ENCODE results near the gene TMEM42. TPM values are rescaled to one million over a fixed set of nuclear protein-coding genes. Genes with fewer than 3 reads are reported as not detected.

Gene TMEM42
- total and polyA plus RNA-seq, 2 of the 4 experiments (the other 2 are of a cell fraction) = 13.1 to 24.7 TPM

DNA sequence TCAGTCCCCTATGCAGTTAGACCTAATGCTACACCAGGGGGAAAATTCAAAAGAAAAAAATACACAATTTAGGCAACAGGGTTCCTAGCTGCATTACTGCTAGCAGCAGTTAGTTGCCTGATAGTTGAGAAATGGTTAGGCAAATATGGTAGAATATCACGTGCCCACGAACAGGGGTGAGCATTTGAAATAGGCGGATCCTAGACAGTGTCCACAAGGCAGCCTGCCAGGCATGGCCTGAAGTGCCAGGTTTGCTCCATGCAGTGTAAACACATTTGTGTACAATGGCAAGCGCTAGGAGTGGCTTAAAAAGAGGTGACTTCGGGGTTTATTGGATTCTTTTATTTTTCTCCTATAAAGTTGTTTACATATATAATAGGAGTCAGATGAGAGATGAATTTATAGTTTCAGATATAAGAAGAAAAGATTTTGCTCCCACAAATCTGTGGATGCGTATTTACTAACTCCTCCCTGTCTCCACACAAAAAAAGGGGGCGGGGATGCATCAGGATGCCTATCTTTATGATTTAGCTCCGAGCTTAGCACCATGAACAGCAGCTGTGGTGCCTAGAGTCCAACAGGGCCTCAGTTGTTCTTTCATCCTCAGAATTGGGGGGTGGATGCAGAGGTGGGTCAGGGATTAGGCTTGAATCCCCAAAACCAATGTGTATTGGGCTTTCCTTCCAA, 8.8 kb downstream of the TMEM42 start:
- Histone ChIP-seq H3K9me3 (ENCODE audit: control insufficient read depth, insufficient read depth, low read length) (no peaks in the 10 kb centered on the region), H4K5ac (ENCODE audit: low read depth, low read length) (no peak overlapping the region), H3K23ac (ENCODE audit: low read depth, low read length) (no peak overlapping the region), H4K8ac (ENCODE audit: low read depth in 2 of 2, low read length in 2 of 2) (no peak overlapping the region), H2BK120ac (ENCODE audit: low read depth, low read length) (no peak overlapping the region), H3K4ac (ENCODE audit: low read depth, low read length) (no peak overlapping the region), H2AFZ (replicated peaks; ENCODE audit: low read length, poor library complexity) (no peak overlapping the region), H3K56ac (ENCODE audit: extremely low read depth, insufficient read depth, low read length) (no peak overlapping the region), H2AK9ac (replicated peaks; ENCODE audit: low read depth, low read length, poor library complexity) (no peak overlapping the region), H2BK20ac (ENCODE audit: low read depth, low read length) (no peak overlapping the region), H3K27me3 (ENCODE audit: control insufficient read depth, insufficient read depth, low read length) (no peaks in the 10 kb centered on the region), H3K79me1 (ENCODE audit: low read depth in 1 of 2, low read length in 2 of 2) (peaks cover 0 to 10% of the 10 kb centered on the region in 2 experiments; a peak in 2 of 4 replicates), H2BK15ac (ENCODE audit: low read depth, low read length) (no peak overlapping the region), H4K91ac (ENCODE audit: insufficient read depth, low read depth, low read length) (no peak overlapping the region), H3K4me1 (ENCODE audit: control insufficient read depth, insufficient read depth, low read length) (no peaks in the 10 kb centered on the region), H3K18ac (ENCODE audit: low read depth, low read length) (no peak overlapping the region), H3K36me3 (ENCODE audit: control insufficient read depth, insufficient read depth, low read length) (peaks cover 5% of the 10 kb centered on the region; the same call in 1 of the 2 replicates), H2AK5ac (ENCODE audit: low read depth, low read length) (no peak overlapping the region), H3K27ac (ENCODE audit: insufficient read depth, low read length) (no peak overlapping the region), H4K20me1 (ENCODE audit: insufficient read depth, low read length) (no peaks in the 10 kb centered on the region; the same call in 1 of the 2 replicates), H3K9ac (ENCODE audit: low read depth, low read length) (no peak overlapping the region), H3K4me3 (ENCODE audit: insufficient read depth, low read depth, low read length) (no peak overlapping the region), H3K9me1 (ENCODE audit: insufficient read depth, low read length) (peaks cover 7% of the 10 kb centered on the region; the same call in 1 of the 2 replicates), H3K14ac (replicated peaks; ENCODE audit: low read depth, low read length) (no peak overlapping the region), H2BK5ac (ENCODE audit: low read depth, low read length, poor library complexity, severe bottlenecking) (no peak overlapping the region), H3K4me2 (ENCODE audit: low read depth, low read length) (no peak overlapping the region)
- ATAC-seq (ENCODE audit: low read depth) = no peak
- DNase-seq = no peak
- CTCF ChIA-PET = no interaction called here
- no TSS peak for BruUV-seq (replicated peaks)
- 71% methylated on average over 3 of the region's 8 CpGs; no CpG with 5 or more reads in 1 of the 2 experiments for WGBS, 2 experiments (ENCODE audit: extremely low coverage in 2 of 2, insufficient read length in 1 of 2)
- TF ChIP-seq SMC3 (IDR thresholded peaks at IDR 0.05; ENCODE audit: low read depth, low read length) (no peak), RAD21 (IDR thresholded peaks at IDR 0.05; ENCODE audit: low read length) (no peak), BHLHE40 (IDR thresholded peaks at IDR 0.05; ENCODE audit: low read depth, low read length) (no peak), CEBPB (IDR thresholded peaks at IDR 0.05; ENCODE audit: low read depth, low read length) (no peak), FOS (IDR thresholded peaks at IDR 0.05; ENCODE audit: low read depth, low read length) (no peak), MAZ (IDR thresholded peaks at IDR 0.05; ENCODE audit: borderline replicate concordance, low read depth, low read length) (no peak), POLR2A (IDR thresholded peaks at IDR 0.05; ENCODE audit: low read depth, low read length) (no peak), NFE2L2 (IDR thresholded peaks at IDR 0.05; ENCODE audit: low read depth, low read length) (no peak), MAFK (IDR thresholded peaks at IDR 0.05; ENCODE audit: low read depth, low read length) (no peak), CHD1 (IDR thresholded peaks at IDR 0.05; ENCODE audit: low read depth, low read length) (no peak)
- TF ChIP-seq, protein P1, sequence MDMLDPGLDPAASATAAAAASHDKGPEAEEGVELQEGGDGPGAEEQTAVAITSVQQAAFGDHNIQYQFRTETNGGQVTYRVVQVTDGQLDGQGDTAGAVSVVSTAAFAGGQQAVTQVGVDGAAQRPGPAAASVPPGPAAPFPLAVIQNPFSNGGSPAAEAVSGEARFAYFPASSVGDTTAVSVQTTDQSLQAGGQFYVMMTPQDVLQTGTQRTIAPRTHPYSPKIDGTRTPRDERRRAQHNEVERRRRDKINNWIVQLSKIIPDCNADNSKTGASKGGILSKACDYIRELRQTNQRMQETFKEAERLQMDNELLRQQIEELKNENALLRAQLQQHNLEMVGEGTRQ (IDR thresholded peaks at IDR 0.05; ENCODE audit: low read depth, low read length) = no peak
- TF ChIP-seq, protein P2, sequence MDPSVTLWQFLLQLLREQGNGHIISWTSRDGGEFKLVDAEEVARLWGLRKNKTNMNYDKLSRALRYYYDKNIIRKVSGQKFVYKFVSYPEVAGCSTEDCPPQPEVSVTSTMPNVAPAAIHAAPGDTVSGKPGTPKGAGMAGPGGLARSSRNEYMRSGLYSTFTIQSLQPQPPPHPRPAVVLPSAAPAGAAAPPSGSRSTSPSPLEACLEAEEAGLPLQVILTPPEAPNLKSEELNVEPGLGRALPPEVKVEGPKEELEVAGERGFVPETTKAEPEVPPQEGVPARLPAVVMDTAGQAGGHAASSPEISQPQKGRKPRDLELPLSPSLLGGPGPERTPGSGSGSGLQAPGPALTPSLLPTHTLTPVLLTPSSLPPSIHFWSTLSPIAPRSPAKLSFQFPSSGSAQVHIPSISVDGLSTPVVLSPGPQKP (IDR thresholded peaks at IDR 0.05; ENCODE audit: borderline replicate concordance, low read depth, low read length) = no peak
- TF ChIP-seq, protein P3, sequence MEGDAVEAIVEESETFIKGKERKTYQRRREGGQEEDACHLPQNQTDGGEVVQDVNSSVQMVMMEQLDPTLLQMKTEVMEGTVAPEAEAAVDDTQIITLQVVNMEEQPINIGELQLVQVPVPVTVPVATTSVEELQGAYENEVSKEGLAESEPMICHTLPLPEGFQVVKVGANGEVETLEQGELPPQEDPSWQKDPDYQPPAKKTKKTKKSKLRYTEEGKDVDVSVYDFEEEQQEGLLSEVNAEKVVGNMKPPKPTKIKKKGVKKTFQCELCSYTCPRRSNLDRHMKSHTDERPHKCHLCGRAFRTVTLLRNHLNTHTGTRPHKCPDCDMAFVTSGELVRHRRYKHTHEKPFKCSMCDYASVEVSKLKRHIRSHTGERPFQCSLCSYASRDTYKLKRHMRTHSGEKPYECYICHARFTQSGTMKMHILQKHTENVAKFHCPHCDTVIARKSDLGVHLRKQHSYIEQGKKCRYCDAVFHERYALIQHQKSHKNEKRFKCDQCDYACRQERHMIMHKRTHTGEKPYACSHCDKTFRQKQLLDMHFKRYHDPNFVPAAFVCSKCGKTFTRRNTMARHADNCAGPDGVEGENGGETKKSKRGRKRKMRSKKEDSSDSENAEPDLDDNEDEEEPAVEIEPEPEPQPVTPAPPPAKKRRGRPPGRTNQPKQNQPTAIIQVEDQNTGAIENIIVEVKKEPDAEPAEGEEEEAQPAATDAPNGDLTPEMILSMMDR (conservative IDR thresholded peaks at IDR 0.05; ENCODE audit: low read depth, low read length) = no peak
- POLR2A ChIA-PET (ENCODE audit: unreplicated experiment) = no interaction called here
- dilution Hi-C loops (cut with HindIII; ENCODE audit: low sequenced_read_pairs, unreplicated experiment) = no loop called here
- in situ Hi-C loops (cut with MboI; ENCODE audit: low sequenced_read_pairs) = no loop called here
- intact Hi-C loops (cut with micrococcal nuclease) = no loop called here
